ENCODE measurements around the gene EPN1.

Gene EPN1

GRCh38 chr19:55659822-55660221 lies 15.2 kb upstream of the EPN1 start:
- DNase-seq (ENCODE audit: low read depth, low spot score) = no peak
- H3K27ac ChIP-seq = no peak overlapping the region

GRCh38 chr19:55660404-55660803 lies 14.6 kb upstream of the EPN1 start:
- no peak overlapping the region for H3K27ac ChIP-seq
- DNase-seq (ENCODE audit: low read depth, low spot score) = no peak

DNA sequence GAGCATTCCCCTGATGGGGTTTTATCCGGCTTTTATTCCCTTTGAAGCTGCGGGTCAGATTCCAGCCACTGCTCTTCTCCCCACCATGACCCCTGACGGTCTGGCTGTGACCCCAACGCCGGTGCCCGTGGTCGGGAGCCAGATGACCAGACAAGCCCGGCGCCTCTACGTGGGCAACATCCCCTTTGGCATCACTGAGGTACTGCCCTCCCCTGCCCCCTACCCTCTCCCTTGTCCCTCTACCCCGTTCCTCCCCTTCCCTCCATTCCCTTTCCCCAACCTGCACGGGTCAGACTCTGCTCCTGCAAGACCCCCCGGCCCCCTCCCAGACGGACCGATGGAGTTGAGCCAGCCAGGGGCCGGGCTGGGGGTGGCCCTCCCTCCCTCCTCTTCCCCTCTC lies 14.0 kb upstream of the EPN1 start:
- DNase-seq (ENCODE audit: low read depth, low spot score) = no peak
- H3K27ac ChIP-seq = no peak overlapping the region

- DNase-seq (ENCODE audit: low read depth, low spot score) = no peak
- H3K27ac ChIP-seq = no peak overlapping the region
These were observed 13.2 kb upstream of the EPN1 start for GRCh38 chr19:55661826-55662225.

GRCh38 chr19:55663846-55664536 lies 11.0 kb upstream of the EPN1 start:
- no peak for DNase-seq (ENCODE audit: low read depth, low spot score)
- no peak overlapping the region for H3K27ac ChIP-seq

GRCh38 chr19:55666343-55667005 lies 8.6 kb upstream of the EPN1 start:
- no peak for DNase-seq (ENCODE audit: low read depth, low spot score)
- no peak overlapping the region for H3K27ac ChIP-seq

- H3K27ac ChIP-seq = no peak overlapping the region
- DNase-seq (ENCODE audit: low read depth, low spot score) = no peak
These were observed 8.0 kb upstream of the EPN1 start for GRCh38 chr19:55667006-55667381.

GRCh38 chr19:55667511-55667910 lies 7.5 kb upstream of the EPN1 start:
- no peak for DNase-seq (ENCODE audit: low read depth, low spot score)
- peak overlapping the region; percentile 16 for H3K27ac ChIP-seq

DNA sequence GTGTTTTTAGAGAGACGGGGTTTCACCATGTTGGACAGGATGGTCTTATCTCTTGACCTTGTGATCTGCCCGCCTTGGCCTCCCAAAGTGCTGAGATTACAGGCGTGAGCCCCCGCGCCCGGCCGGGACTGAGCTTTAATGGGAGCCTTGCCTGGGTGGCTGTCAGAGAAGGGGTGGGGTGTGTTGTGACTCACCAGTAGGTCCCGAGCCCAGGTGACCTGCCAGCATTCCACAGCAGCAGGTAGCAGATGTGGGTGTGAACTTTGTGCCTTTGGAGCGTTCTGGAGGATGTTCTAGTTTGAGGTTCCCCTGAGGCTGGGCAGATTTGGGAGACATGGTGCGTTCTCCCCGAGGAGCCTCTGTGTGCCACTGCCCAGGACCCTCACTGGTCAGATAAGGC lies 7.1 kb upstream of the EPN1 start:
- peak overlapping the region; percentile 16 for H3K27ac ChIP-seq
- no peak for DNase-seq (ENCODE audit: low read depth, low spot score)

DNA sequence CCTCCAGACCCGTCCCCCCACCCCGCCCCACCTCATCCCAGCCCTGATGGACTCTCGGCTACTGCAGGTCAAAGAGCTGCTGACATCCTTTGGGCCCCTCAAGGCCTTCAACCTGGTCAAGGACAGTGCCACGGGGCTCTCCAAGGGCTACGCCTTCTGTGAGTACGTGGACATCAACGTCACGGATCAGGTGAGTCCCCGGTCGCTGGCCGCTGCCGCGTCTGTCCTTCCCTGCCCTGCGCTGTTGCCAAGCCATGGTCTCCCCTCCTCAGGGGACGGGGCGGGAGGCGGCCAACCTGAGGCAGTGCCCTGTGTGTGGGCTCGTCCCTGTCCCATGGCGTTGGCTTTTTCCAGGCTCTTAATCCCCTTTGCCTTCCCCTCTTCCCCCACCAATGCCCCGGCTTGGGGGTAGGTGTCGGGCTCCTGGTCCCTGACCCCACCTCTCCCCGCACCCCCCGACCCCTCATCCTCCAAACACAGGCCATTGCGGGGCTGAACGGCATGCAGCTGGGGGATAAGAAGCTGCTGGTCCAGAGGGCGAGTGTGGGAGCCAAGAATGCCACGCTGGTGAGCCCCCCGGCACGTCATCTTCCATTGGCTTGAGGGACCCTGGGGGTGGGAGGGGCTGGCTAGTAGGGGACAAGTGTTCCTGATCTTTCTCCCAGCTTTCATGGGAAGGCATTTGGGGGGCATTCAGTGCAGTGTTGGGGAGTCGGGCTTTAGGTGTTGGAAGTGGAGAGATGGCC lies 6.2 kb upstream of the EPN1 start:
- DNase-seq (ENCODE audit: low read depth, low spot score) = no peak
- H3K27ac ChIP-seq = peak overlapping the region; percentile 16

- no peak overlapping the region for H3K27ac ChIP-seq
- no peak for DNase-seq (ENCODE audit: low read depth, low spot score)
These were observed 5.4 kb upstream of the EPN1 start for GRCh38 chr19:55669418-55670279.

- DNase-seq (ENCODE audit: low read depth, low spot score) = no peak
- H3K27ac ChIP-seq = no peak overlapping the region
These were observed 4.6 kb upstream of the EPN1 start for GRCh38 chr19:55670280-55671053.

GRCh38 chr19:55671054-55671378 lies 4.0 kb upstream of the EPN1 start:
- DNase-seq (ENCODE audit: low read depth, low spot score) = no peak
- H3K27ac ChIP-seq = no peak overlapping the region

DNA sequence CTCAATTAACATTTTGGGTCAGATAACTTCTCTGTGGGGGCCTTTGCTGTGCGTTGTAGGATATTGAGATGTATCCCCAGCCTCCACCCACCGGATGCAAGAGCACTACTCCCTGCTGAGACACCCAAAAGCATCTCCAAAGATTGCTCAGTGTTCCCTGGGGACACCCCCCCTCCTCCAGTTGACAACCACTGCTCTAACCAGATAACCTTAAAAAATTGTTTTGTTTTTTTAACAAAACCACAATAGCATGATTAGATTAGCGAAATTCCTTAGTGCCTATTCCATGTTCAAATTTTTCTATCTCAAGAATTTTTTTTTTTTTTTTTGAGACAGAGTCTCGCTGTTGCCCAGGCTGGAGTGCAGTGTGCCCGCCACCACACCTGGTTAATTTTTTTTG lies 2.6 kb upstream of the EPN1 start:
- no peak for DNase-seq (ENCODE audit: low read depth, low spot score)

GRCh38 chr19:55673465-55673864 lies 1.6 kb upstream of the EPN1 start:
- H3K27ac ChIP-seq = no peak overlapping the region

More for the DNA sequence above, 2.6 kb upstream of the EPN1 start:
- no peak overlapping the region for H3K27ac ChIP-seq

GRCh38 chr19:55673889-55674288 lies 1.1 kb upstream of the EPN1 start:
- no peak for DNase-seq (ENCODE audit: low read depth, low spot score)
- H3K27ac ChIP-seq = peak overlapping the region; percentile 94

More at GRCh38 chr19:55673465-55673864, 1.6 kb upstream of the EPN1 start:
- DNase-seq (ENCODE audit: low read depth, low spot score) = no peak

DNA sequence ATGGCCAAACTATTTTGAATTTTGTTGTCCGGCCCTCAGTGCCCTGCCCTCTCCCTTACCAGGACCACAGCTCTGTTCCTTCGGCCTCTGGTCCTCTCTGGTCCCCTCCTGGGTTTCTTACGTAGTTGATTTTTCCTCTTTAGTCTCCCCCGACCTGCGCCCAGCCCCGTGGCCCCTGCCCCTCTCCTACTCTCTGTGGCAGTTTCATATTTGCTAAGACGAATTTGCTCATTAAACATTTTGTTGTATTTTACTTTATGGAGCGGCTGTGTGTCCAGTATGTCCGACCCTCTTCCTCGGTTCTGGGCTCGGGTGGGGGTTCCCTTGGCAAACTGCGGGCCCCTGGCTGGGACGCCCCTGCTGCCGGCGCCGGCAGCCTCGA lies 576 bp upstream of the EPN1 start:
- peak overlapping the region; percentile 94 for H3K27ac ChIP-seq
- no peak for DNase-seq (ENCODE audit: low read depth, low spot score)

GRCh38 chr19:55675661-55676354 lies 782 bp downstream of the EPN1 start:
- peak overlapping the region; percentile 94 for H3K27ac ChIP-seq
- no peak for DNase-seq (ENCODE audit: low read depth, low spot score)

- no peak for DNase-seq (ENCODE audit: low read depth, low spot score)
- peak overlapping the region; percentile 94 for H3K27ac ChIP-seq
These were observed 1.4 kb downstream of the EPN1 start for GRCh38 chr19:55676383-55676782.

All from epithelial cell of prostate (primary cell).